ENCODE results near the gene JAZF1.

DNA sequence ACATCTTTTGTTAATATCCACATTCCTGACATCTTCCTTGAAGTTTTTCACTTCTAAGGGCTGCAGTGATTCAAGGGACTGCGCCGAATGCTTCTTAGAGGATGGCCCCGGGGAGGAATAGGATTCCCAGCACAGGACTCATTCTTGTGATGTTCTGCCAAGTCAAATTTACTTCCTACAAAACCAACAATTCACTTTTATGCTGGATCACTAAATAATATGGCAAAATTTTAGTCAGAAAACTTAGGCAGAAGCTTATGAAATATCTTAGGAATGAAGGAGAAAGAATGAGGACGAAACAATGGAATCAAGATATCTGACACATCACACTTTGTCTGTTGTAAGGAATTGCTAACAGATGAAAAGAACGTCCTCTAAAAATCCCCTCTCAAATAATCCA, 151.5 kb downstream of the JAZF1 start:
- TF ChIP-seq, protein P1, sequence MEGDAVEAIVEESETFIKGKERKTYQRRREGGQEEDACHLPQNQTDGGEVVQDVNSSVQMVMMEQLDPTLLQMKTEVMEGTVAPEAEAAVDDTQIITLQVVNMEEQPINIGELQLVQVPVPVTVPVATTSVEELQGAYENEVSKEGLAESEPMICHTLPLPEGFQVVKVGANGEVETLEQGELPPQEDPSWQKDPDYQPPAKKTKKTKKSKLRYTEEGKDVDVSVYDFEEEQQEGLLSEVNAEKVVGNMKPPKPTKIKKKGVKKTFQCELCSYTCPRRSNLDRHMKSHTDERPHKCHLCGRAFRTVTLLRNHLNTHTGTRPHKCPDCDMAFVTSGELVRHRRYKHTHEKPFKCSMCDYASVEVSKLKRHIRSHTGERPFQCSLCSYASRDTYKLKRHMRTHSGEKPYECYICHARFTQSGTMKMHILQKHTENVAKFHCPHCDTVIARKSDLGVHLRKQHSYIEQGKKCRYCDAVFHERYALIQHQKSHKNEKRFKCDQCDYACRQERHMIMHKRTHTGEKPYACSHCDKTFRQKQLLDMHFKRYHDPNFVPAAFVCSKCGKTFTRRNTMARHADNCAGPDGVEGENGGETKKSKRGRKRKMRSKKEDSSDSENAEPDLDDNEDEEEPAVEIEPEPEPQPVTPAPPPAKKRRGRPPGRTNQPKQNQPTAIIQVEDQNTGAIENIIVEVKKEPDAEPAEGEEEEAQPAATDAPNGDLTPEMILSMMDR (IDR thresholded peaks at IDR 0.05), result no peak
- no peak for TF ChIP-seq ZFX (IDR thresholded peaks at IDR 0.05; ENCODE audit: borderline replicate concordance)

Measured in 22Rv1 (cell line).